SK-N-SH (cell line): ENCODE measurements around the gene TUBB2B. TPM values are rescaled to one million over a fixed set of nuclear protein-coding genes. Genes with fewer than 3 reads are reported as not detected.

ENCODE experiments used
- CTCF ChIA-PET: fragments of 300-600, 350-600 bp; formaldehyde crosslinking; extraction: SDS; loops from one replicate; lab custom pipeline; 2021; lab: Yijun Ruan, JAX
- POLR2A ChIA-PET: fragments of 350-600 bp; sonication (Branson Sonifier 250); formaldehyde crosslinking; extraction: SDS; loops from one replicate; lab custom pipeline; 2020; ENCODE audit warnings: antibody characterized with exemption, inconsistent platforms; lab: Yijun Ruan, JAX
- DNase-seq: peaks from one replicate; pipeline ENCODE4 v3.0.0; 2012
- H2AFZ ChIP-seq: fragments of 200-600 bp; sonication (generic); 2 replicates; pipeline ENCODE4 v1.8.1; 2016; ENCODE audit warnings: antibody characterized with exemption, mild to moderate bottlenecking, low read depth
- H3F3A ChIP-seq: fragments of 200-600 bp; sonication (generic); replicated peaks from 2 replicates; pipeline ENCODE3; 2016; ENCODE audit warnings: antibody characterized with exemption, mild to moderate bottlenecking; ENCODE audit not compliant: insufficient read depth
- H3K27ac ChIP-seq, 2 experiments: fragments of 200-500 bp in 1 of 2; fragments of 200-600 bp in 1 of 2; sonication (Bioruptor generic) in 1 of 2; sonication (generic), shearing (Covaris generic) in 1 of 2; 2 replicates each; pipeline versions ENCODE4 v1.5.1 to v1.6.1; 2014 to 2016; ENCODE audit warnings: low read depth in 2 of 2, inconsistent platforms in 1 of 2, low read length in 1 of 2, mild to moderate bottlenecking in 1 of 2, mixed read lengths in 1 of 2
- H3K27me3 ChIP-seq: fragments of 200-600 bp; sonication (generic), shearing (Covaris generic); 2 replicates; pipeline ENCODE4 v1.6.1; 2016; ENCODE audit warnings: mixed run types; ENCODE audit not compliant: insufficient read depth
- H3K36me3 ChIP-seq, 2 experiments: fragments of 200-500 bp in 1 of 2; fragments of 200-600 bp in 1 of 2; sonication (Bioruptor generic) in 1 of 2; sonication (generic) in 1 of 2; replicated peaks in 1 of 2; 2 replicates each; pipeline versions ENCODE3 to v1.5.1; 2014 to 2016; ENCODE audit warnings: low read length in 1 of 2, mild to moderate bottlenecking in 1 of 2; ENCODE audit not compliant: insufficient read depth in 2 of 2, control insufficient read depth in 1 of 2
- H3K4me1 ChIP-seq, 2 experiments: fragments of 200-500 bp in 1 of 2; fragments of 200-600 bp in 1 of 2; sonication (Bioruptor generic) in 1 of 2; sonication (generic), shearing (Covaris generic) in 1 of 2; 2 replicates each; pipeline versions ENCODE4 v1.5.1 to v1.6.1; 2014 to 2016; ENCODE audit warnings: low read depth in 1 of 2, low read length in 1 of 2, mixed run types in 1 of 2; ENCODE audit not compliant: insufficient read depth in 2 of 2, control insufficient read depth in 1 of 2
- H3K4me2 ChIP-seq: fragments of 200-600 bp; sonication (generic), shearing (Covaris generic); 2 replicates; pipeline ENCODE4 v1.6.1; 2017; ENCODE audit warnings: mixed run types
- H3K4me3 ChIP-seq, 2 experiments: fragments of 200-500 bp in 1 of 2; fragments of 200-600 bp in 1 of 2; sonication (Bioruptor generic) in 1 of 2; sonication (generic), shearing (Covaris generic) in 1 of 2; 2 replicates each; pipeline versions ENCODE4 v1.5.1 to v1.8.1; 2014 to 2016; ENCODE audit warnings: low read depth in 2 of 2, inconsistent platforms in 1 of 2, low read length in 1 of 2, mild to moderate bottlenecking in 1 of 2, mixed read lengths in 1 of 2, moderate library complexity in 1 of 2
- H3K79me2 ChIP-seq: fragments of 200-600 bp; sonication (generic); 2 replicates; pipeline ENCODE4 v1.8.1; 2017; ENCODE audit warnings: mild to moderate bottlenecking; ENCODE audit not compliant: insufficient read depth
- H3K9ac ChIP-seq: fragments of 200-600 bp; sonication (generic); 2 replicates; pipeline ENCODE4 v1.6.1; 2017; ENCODE audit warnings: mixed run types
- H3K9me2 ChIP-seq: fragments of 200-600 bp; sonication (generic); 2 replicates; pipeline ENCODE4 v1.6.1; 2017; ENCODE audit warnings: mixed run types
- H3K9me3 ChIP-seq: fragments of 200-600 bp; sonication (generic); 2 replicates; pipeline ENCODE4 v1.6.1; 2017; ENCODE audit warnings: mixed run types, mild to moderate bottlenecking, moderate library complexity
- H4K20me1 ChIP-seq: fragments of 200-600 bp; sonication (generic); 2 replicates; pipeline ENCODE4 v1.6.1; 2017; ENCODE audit warnings: mild to moderate bottlenecking, mixed run types; ENCODE audit not compliant: insufficient read depth
- CHD2 ChIP-seq: fragments of 150-350 bp; IDR thresholded peaks from 2 replicates; pipeline ENCODE4 v1.6.1; 2018; ENCODE audit warnings: low read length; ENCODE audit not compliant: partially characterized antibody
- EP300 ChIP-seq, 2 experiments: IDR thresholded peaks; 2 replicates each; pipeline versions ENCODE4 v1.4.0 to v1.6.1; 2012; ENCODE audit warnings: borderline replicate concordance in 1 of 2, low read depth in 1 of 2, low read length in 1 of 2
- FOSL2 ChIP-seq: IDR thresholded peaks from 2 replicates; pipeline ENCODE4 v1.4.0; 2012; ENCODE audit warnings: low read depth, mild to moderate bottlenecking, moderate library complexity, borderline replicate concordance
- GABPA ChIP-seq: IDR thresholded peaks from 2 replicates; pipeline ENCODE4 v1.4.0; 2012; ENCODE audit warnings: low read depth, mild to moderate bottlenecking
- JUND ChIP-seq: IDR thresholded peaks from 2 replicates; pipeline ENCODE4 v1.4.0; 2012
- MAX ChIP-seq: IDR thresholded peaks from 2 replicates; pipeline ENCODE4 v1.4.0; 2012; ENCODE audit warnings: low read depth
- MEF2A ChIP-seq: IDR thresholded peaks from 2 replicates; pipeline ENCODE4 v1.4.0; 2012; ENCODE audit warnings: low read depth, borderline replicate concordance
- NRF1 ChIP-seq: IDR thresholded peaks from 2 replicates; pipeline ENCODE4 v1.6.1; 2012; ENCODE audit warnings: low read depth, mild to moderate bottlenecking, low read length
- RAD21 ChIP-seq: IDR thresholded peaks from 2 replicates; pipeline ENCODE4 v1.6.1; 2012; ENCODE audit warnings: mild to moderate bottlenecking, low read length
- RCOR1 ChIP-seq: fragments of 150-350 bp; IDR thresholded peaks from 2 replicates; pipeline ENCODE4 v1.6.1; 2017; ENCODE audit warnings: antibody characterized with exemption, low read length
- RXRA ChIP-seq: IDR thresholded peaks from 2 replicates; pipeline ENCODE4 v1.4.0; 2012; ENCODE audit warnings: low read depth, mild to moderate bottlenecking, borderline replicate concordance
- SIN3A ChIP-seq: IDR thresholded peaks from 2 replicates; pipeline ENCODE4 v1.6.1; 2012; ENCODE audit warnings: low read depth, mild to moderate bottlenecking, low read length, moderate library complexity, borderline replicate concordance
- TCF12 ChIP-seq: IDR thresholded peaks from 2 replicates; pipeline ENCODE4 v1.4.0; 2012
- TEAD4 ChIP-seq: IDR thresholded peaks from 2 replicates; pipeline ENCODE4 v1.4.0; 2012; ENCODE audit warnings: mild to moderate bottlenecking, borderline replicate concordance; ENCODE audit not compliant: insufficient read depth
- USF2 ChIP-seq: fragments of 150-350 bp; IDR thresholded peaks from 2 replicates; pipeline ENCODE4 v1.6.1; 2017; ENCODE audit warnings: antibody characterized with exemption, low read length, low read depth, borderline replicate concordance
- YY1 ChIP-seq: IDR thresholded peaks from 2 replicates; pipeline ENCODE4 v1.4.0; 2012; ENCODE audit warnings: low read depth, mild to moderate bottlenecking
- ZBTB33 ChIP-seq: IDR thresholded peaks from 2 replicates; pipeline ENCODE4 v1.4.0; 2012; ENCODE audit warnings: low read depth, borderline replicate concordance
- WGBS: methylation state at CpG from one replicate; pipeline ENCODE4 v1.1.6; 2017; ENCODE audit warnings: low lambda C conversion rate; 5-methylcytosine and 5-hydroxymethylcytosine counted together
- polyA plus RNA-seq, 3 experiments: library from polyadenylated mRNA; depleted of rRNA; stranded (reverse); fragments of >200 nt; gene quantifications; 2 replicates each; pipeline ENCODE4 v1.2.3, GENCODE V29; 2012

TUBB2B gene
- polyA plus RNA-seq, 1 of the 3 experiments (the other 2 are of a cell fraction): 162 TPM

GRCh38 chr6:3277251-3277650 lies 49.8 kb upstream of the TUBB2B start:
- TF ChIP-seq YY1 (no peak), JUND (no peak), RAD21 (no peak), MAX (no peak), TEAD4 (no peak), SIN3A (no peak), EP300 (IDR thresholded peaks at IDR 0.05; ENCODE audit: borderline replicate concordance in 1 of 2, low read depth in 1 of 2, low read length in 1 of 2) (no peak), CHD2 (no peak), USF2 (no peak), FOSL2 (no peak), GABPA (no peak), NRF1 (no peak), MEF2A (no peak), RXRA (no peak), ZBTB33 (no peak), TCF12 (no peak), RCOR1 (no peak)
- Histone ChIP-seq H3K36me3 (peaks cover 0 to 11% of the 10 kb centered on the region in 2 experiments), H3K27me3 (no peaks in the 10 kb centered on the region), H3F3A (peaks cover 3% of the 10 kb centered on the region), H3K9ac (no peak overlapping the region), H3K9me3 (no peaks in the 10 kb centered on the region), H2AFZ (no peak overlapping the region), H4K20me1 (peaks cover 5% of the 10 kb centered on the region; the same call in 1 of the 2 replicates), H3K9me2 (no peaks in the 10 kb centered on the region), H3K27ac (no peak overlapping the region), H3K4me2 (no peak overlapping the region), H3K4me1 (peaks cover 12 to 14% of the 10 kb centered on the region in 2 experiments; a peak in 2 of 4 replicates), H3K79me2 (no peaks in the 10 kb centered on the region), H3K4me3 (no peak overlapping the region)
- ChIA-PET CTCF (interaction anchor here (1.3 kb wide), 1 partner anchor 455 kb away, joined by 8 read pairs; no protein-coding TSS in a partner anchor), POLR2A (no interaction called here)
- DNase-seq: no peak
- 90% methylated on average over 3 of the region's 12 CpGs for WGBS
